GM12878 (cell line): Measurements from ENCODE around the gene DIS3L2.
"Not testable (repeated sequence)": the region's sequence is repeated elsewhere in the genome, so short reads cannot be mapped to it uniquely, and the experiment has no call there.

Experiments used
- CTCF ChIP-seq, 3 experiments: IDR thresholded peaks in 2 of 3; conservative IDR thresholded peaks in 1 of 3; 2 replicates each; pipeline ENCODE4 v1.5.1; 2011; ENCODE audit warnings: low read depth in 3 of 3, low read length in 3 of 3, mild to moderate bottlenecking in 3 of 3, control low read depth in 2 of 3, moderate library complexity in 2 of 3, inconsistent platforms in 1 of 3, mixed read lengths in 1 of 3; ENCODE audit not compliant: control insufficient read depth in 2 of 3, insufficient read depth in 1 of 3; ENCODE audit errors: extremely low read depth in 1 of 3
- EGR1 ChIP-seq, 2 experiments: IDR thresholded peaks; 1 replicate in 1 of 2; 2 replicates in 1 of 2; pipeline ENCODE4 v1.6.1; 2011 to 2012; ENCODE audit warnings: low read depth in 2 of 2, low read length in 2 of 2, borderline replicate concordance in 1 of 2, mild to moderate bottlenecking in 1 of 2, moderate library complexity in 1 of 2
- MTA2 ChIP-seq: fragments of 450-650 bp; IDR thresholded peaks from 2 replicates; pipeline ENCODE4 v1.6.1; 2016; ENCODE audit warnings: low read depth, mild to moderate bottlenecking, moderate library complexity
- NFYB ChIP-seq: IDR thresholded peaks from 2 replicates; pipeline ENCODE4 v1.6.1; 2011; ENCODE audit warnings: low read depth, mild to moderate bottlenecking, low read length, improper control_type of control experiment, moderate library complexity; ENCODE audit not compliant: insufficient read depth
- NKRF ChIP-seq: fragments of 450-650 bp; conservative IDR thresholded peaks from 2 replicates; pipeline ENCODE4 v1.6.1; 2017; ENCODE audit warnings: mild to moderate bottlenecking, moderate library complexity
- POLR2A ChIP-seq: IDR thresholded peaks from 2 replicates; pipeline ENCODE4 v1.6.1; 2011; ENCODE audit warnings: low read depth, mild to moderate bottlenecking, low read length
- POLR2AphosphoS5 ChIP-seq: IDR thresholded peaks from 2 replicates; pipeline ENCODE4 v1.6.1; 2011; ENCODE audit warnings: mild to moderate bottlenecking, low read length, inconsistent platforms
- SIN3A ChIP-seq: IDR thresholded peaks from 2 replicates; pipeline ENCODE4 v1.6.1; 2012; ENCODE audit warnings: low read depth, low read length, improper control_type of control experiment
- TARDBP ChIP-seq: IDR thresholded peaks from 2 replicates; pipeline ENCODE4 v1.6.1; 2016; ENCODE audit warnings: borderline replicate concordance
- USF2 ChIP-seq: IDR thresholded peaks from 2 replicates; pipeline ENCODE4 v1.6.1; 2011; ENCODE audit warnings: low read depth, low read length, improper control_type of control experiment, borderline replicate concordance
- YY1 ChIP-seq: IDR thresholded peaks from 2 replicates; pipeline ENCODE4 v1.6.1; 2011; ENCODE audit warnings: low read depth, mild to moderate bottlenecking, low read length
- ZBTB11 ChIP-seq: fragments of 450-650 bp; formaldehyde crosslinking; IDR thresholded peaks from 2 replicates; pipeline ENCODE4 v1.5.0; 2022; ENCODE audit warnings: mild to moderate bottlenecking, missing genetic modification characterization
- ZBTB33 ChIP-seq: fragments of 450-650 bp; IDR thresholded peaks from 2 replicates; pipeline ENCODE4 v1.6.1; 2017; ENCODE audit warnings: mild to moderate bottlenecking
- ZSCAN29 ChIP-seq: fragments of 450-650 bp; IDR thresholded peaks from 2 replicates; pipeline ENCODE4 v1.6.1; 2017; ENCODE audit warnings: mild to moderate bottlenecking, moderate library complexity

GRCh38 chr2:232331641-232332040 lies 370.1 kb downstream of the DIS3L2 start:
- TF ChIP-seq CTCF (IDR thresholded peaks at IDR 0.05 in 2 of 3, conservative IDR thresholded peaks at IDR 0.05 in 1 of 3; ENCODE audit: control insufficient read depth in 2 of 3, extremely low read depth in 1 of 3, insufficient read depth in 1 of 3, low read depth in 3 of 3, low read length in 3 of 3); POLR2A; SIN3A; TARDBP; NKRF; YY1; NFYB; ZBTB11; ZBTB33; ZSCAN29; USF2; MTA2; POLR2AphosphoS5; EGR1 (IDR thresholded peaks at IDR 0.05; ENCODE audit: borderline replicate concordance in 1 of 2, low read depth in 2 of 2, low read length in 2 of 2): not testable (repeated sequence)
